OCI-LY1 (cell line): ENCODE measurements around the gene ABCA13.

Source experiments
- CTCF ChIP-seq: fragments of 200-600 bp; sonication (generic), shearing (Covaris generic); IDR thresholded peaks from 2 replicates; pipeline ENCODE4 v1.5.1; 2017; ENCODE audit warnings: mild to moderate bottlenecking, antibody characterized with exemption, low read length, moderate library complexity, mixed read lengths
- EZH2 ChIP-seq: fragments of 200-600 bp; sonication (generic), shearing (Covaris generic); IDR thresholded peaks from 2 replicates; pipeline ENCODE4 v1.8.0; 2017; ENCODE audit warnings: borderline replicate concordance, mixed run types, mild to moderate bottlenecking, antibody characterized with exemption, low read length, moderate library complexity, mixed read lengths

GRCh38 chr7:48681006-48681405 lies 509.7 kb downstream of the ABCA13 start:
- TF ChIP-seq CTCF, result no peak
- TF ChIP-seq EZH2, result no peak
